Measurements from ENCODE around the gene EPSTI1.
"Not testable (repeated sequence)": the region's sequence is repeated elsewhere in the genome, so short reads cannot be mapped to it uniquely, and the experiment has no call there.

The EPSTI1 gene

GRCh38 chr13:43005460-43006236 is 13.6 kb upstream of the EPSTI1 start:
- no peak for DNase-seq (ENCODE audit: low read depth in 2 of 2)

DNA sequence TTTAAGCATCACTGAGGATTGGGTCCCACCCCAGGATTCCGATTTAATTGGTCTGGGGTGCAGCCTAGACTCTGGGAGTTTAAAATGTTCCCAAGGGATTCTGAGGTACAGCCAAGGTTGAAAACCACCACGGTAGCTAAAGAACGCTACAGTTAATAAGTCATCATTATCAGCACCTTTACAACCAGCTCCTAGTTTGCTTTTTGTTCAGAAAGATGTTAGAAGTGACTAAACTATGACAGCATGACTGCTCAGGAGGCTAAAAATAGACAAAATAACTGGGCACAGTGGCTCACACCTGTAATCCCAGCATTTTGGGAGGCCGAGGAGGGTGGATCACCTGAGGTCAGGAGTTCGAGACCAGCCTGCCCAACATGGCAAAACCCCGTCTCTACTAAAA is 11.7 kb upstream of the EPSTI1 start:
- no peak for DNase-seq (ENCODE audit: low read depth in 2 of 2)

GRCh38 chr13:43003010-43003409 is 11.0 kb upstream of the EPSTI1 start:
- no peak for DNase-seq (ENCODE audit: low read depth in 2 of 2)

DNA sequence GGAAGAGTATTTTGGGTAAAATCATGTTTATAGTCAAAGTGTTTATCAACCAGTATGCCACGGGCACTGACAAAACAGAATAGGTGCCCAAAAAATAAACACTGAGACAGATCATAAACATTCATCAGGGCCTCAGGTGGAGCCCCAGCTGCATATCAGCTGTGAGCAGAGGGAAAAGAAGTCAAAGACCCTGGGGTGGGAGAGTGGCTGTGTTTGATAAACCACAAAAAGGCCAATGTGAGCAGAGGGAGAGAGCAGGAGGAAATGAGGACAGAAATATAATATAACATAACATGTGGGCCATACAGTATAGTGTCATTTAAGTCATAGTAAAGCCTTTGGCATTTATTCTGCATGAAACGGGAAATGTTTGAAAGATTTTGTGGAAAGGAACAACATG is 10.0 kb upstream of the EPSTI1 start:
- DNase-seq (ENCODE audit: low read depth in 2 of 2), result no peak

DNA sequence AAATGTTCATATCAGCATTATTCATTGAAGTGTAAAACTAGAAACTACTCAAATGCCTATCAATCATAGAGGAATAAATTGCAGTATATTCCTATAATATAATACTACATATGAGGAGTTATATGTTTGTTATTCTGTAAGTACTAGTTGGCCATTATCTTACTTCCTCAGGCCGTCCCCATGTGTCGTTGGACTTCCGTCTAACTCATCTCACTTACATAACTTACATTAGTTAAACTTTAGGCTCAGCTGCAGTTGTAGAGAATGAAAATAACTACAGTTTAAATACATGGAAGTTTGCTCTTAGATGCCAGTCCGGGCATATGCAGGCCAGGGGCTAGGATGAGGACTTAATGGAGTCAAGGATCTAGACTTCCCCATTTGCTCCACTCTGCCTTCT is 8.6 kb upstream of the EPSTI1 start:
- DNase-seq (ENCODE audit: low read depth in 2 of 2), result no peak

DNA sequence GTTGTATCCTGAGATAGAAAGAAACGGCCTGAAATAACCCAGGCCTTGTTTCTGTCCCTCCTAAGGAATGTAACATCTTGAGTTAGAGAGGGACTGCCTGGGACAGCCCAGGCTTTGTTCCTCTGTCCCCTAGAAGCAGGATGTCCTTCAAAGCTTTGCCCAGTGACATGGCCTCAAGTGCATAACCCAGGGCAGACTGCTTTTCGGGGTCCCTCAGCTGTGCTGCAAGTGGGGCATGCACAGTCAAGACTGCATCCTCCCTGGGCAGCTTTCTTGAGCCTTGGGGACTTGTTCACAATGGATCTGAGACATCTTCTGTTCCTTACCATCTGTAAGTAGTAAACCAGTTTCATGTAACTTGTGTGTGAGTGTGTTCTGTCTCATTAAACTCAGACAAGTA is 7.5 kb upstream of the EPSTI1 start:
- no peak for DNase-seq (ENCODE audit: low read depth in 2 of 2)

- DNase-seq (ENCODE audit: low read depth in 2 of 2), result no peak
These were observed 5.3 kb upstream of the EPSTI1 start for GRCh38 chr13:42997381-42997780.

DNA sequence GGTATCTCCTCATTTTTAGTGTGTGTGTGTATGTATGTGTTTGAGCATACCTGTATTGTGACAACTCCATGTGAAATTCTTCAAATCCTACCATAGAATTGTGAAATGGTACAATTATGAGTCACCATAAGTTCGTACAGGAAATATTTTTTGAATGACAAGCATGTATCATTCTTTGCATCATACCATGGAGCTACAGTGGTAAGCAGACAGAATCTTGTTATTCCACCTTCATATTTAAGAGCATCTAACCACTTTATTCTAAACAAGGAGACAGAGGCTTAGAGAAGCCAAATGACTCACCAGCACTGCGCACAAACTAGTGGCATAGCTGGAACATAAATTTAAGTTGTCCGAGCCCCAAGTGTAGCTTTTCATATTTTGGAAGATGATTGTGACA is 4.5 kb upstream of the EPSTI1 start:
- no peak for DNase-seq (ENCODE audit: low read depth in 2 of 2)

DNA sequence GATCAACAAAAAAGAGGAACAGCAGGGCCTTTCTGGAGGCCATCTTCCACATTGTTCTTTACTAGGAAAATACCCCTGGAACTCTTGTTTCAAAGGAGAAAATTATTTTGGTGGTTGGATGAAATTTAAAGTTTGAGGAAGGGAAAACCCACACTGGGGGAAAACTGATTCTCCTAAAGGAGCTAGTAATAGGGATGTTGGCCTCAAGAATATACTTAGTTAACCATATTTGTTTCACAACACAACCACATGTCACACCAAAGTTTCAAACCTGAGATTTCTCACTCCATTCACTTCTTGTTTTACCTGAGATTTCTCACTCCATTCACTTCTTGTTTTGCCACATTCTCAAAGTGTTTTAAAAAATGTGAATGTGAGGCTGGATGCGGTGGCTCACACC is 2.8 kb upstream of the EPSTI1 start:
- DNase-seq (ENCODE audit: low read depth in 2 of 2), result no peak

GRCh38 chr13:42992764-42993122 is 702 bp upstream of the EPSTI1 start:
- no peak for DNase-seq (ENCODE audit: low read depth in 2 of 2)

GRCh38 chr13:42991233-42991897 is 676 bp downstream of the EPSTI1 start:
- not testable (repeated sequence) for DNase-seq (ENCODE audit: low read depth in 2 of 2)

- no peak for DNase-seq (ENCODE audit: low read depth in 2 of 2)
These were observed 1.5 kb downstream of the EPSTI1 start for GRCh38 chr13:42990291-42991232.

DNA sequence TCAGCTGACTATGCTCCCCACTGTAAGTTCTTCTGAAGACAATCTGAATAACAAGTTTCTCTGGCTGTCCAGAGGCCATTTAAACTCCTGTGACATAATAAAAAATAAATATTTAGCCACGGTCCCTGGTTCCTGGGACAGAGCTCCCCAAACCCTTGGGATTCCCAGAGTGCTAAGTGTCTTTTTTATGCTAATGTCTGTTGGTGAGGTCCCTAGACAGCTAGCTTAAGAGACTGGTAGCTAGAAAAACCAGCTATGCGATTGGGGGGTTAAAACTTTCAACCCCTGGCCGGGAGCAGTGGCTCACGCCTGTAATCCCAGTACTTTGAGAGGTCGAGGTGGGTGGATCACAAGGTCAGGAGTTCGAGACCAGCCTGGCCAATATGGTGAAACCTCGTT is 5.9 kb downstream of the EPSTI1 start:
- no peak for DNase-seq (ENCODE audit: low read depth in 2 of 2)

GRCh38 chr13:42985312-42986175 is 6.5 kb downstream of the EPSTI1 start:
- no peak for DNase-seq (ENCODE audit: low read depth in 2 of 2)

GRCh38 chr13:42984691-42985090 is 7.3 kb downstream of the EPSTI1 start:
- no peak for DNase-seq (ENCODE audit: low read depth in 2 of 2)

- no peak for DNase-seq (ENCODE audit: low read depth in 2 of 2)
These were observed 8.0 kb downstream of the EPSTI1 start for GRCh38 chr13:42984026-42984425.

- DNase-seq (ENCODE audit: low read depth in 2 of 2), result no peak
These were observed 10.2 kb downstream of the EPSTI1 start for GRCh38 chr13:42981853-42982252.

DNA sequence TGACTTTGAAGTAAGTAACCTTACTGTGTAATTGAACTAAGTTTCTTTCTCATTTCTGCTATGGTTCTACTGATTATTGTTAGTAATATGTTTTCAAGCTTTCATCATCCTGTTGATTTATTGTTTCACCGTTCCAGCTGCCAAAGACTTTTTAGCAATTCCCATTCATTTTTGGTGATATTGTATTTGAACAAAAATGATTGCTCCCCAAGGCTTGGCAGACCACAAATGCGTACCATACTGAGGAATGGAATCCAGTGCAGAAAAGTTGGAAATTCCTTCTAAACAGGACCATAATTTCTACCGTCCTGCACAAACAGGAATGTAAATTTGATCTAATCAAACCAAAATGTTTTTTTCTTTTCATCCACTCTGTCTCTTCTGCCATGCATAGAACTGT is 10.7 kb downstream of the EPSTI1 start:
- DNase-seq (ENCODE audit: low read depth in 2 of 2), result no peak

DNA sequence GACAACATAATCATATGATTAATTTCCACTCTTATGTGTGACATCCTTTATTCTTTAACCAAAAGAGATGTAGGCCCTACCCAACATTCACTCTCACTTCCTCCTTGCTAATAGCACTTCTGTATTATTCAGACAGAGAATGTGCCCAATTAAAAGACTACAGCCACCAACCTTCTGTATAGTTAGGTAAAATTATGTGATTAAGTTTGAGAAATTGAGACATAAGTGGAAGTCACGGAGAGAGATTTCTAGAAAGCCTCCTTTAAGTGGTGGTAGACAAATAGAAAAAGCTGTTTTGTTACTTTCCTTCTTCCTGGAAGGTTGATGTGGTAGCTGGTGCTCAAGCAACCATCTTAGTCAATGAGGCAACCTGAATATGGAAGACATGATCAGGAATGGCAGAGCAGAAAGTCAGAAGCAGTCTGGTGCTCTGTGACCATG is 14.8 kb downstream of the EPSTI1 start:
- DNase-seq (ENCODE audit: low read depth in 2 of 2), result no peak

GRCh38 chr13:42976066-42976465 is 16.0 kb downstream of the EPSTI1 start:
- DNase-seq (ENCODE audit: low read depth in 2 of 2), result no peak

DNA sequence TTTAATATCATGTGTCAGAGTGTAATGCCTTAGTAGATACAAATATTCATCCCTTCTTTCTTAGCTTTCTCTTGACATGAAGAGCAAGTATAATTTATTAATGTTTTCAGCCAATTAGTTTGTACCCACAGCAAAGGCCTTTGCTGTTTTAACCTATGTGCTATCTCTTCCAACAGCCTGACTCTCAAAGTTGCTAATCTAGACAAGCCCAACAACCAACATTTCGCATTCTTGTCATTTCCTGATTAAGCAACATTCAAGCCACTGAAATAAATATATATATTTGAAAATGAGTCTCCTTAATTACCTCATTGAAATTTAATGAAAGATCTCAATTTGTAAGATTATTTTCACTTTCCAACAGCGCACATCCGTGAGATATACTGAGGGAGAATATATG is 18.5 kb downstream of the EPSTI1 start:
- no peak for DNase-seq (ENCODE audit: low read depth in 2 of 2)
